ENCODE data around the gene ASTN2. TPM values are rescaled to one million over a fixed set of nuclear protein-coding genes. Genes with fewer than 3 reads are reported as not detected.

Gene ASTN2
- total and polyA plus RNA-seq, 2 donors (not counting 3 experiments of a cell fraction or from before 2014, with no cell fraction given): 1.0 to 1.9 TPM

DNA sequence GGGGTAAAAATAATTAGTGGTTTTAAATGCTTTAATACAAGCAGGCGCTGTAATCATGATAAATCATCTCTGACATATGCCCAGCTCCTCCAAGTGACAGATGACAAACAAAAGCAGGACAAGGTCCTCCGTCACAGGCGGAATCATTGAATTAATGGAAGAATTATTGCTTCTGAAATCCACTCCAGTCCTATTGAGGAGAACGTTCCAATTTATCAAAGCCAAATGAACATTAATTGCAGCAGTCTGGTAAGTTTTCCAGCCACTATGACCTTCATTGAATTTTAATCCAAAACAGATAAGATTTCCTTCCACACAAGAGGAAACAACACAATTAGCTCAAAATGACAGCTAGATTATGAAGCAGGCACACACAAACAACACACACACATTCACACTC lies 136.8 kb downstream of the ASTN2 start:
- no peak overlapping the region for H2AFZ ChIP-seq (ENCODE audit: low read depth, low read length)
- no peaks in the 10 kb centered on the region for H3K9me1 ChIP-seq (replicated peaks; ENCODE audit: control insufficient read depth, extremely low read depth, insufficient read depth, low read length)
- no peak for DNase-seq (ENCODE audit: low read depth, low spot score)
- ChIA-PET CTCF (no interaction called here), POLR2A (no interaction called here)
- intact Hi-C loops (cut with micrococcal nuclease): no loop called here
- no peak overlapping the region for H3K27ac ChIP-seq (ENCODE audit: insufficient read depth, low read depth, low read length)
- no peak overlapping the region for H3K4me2 ChIP-seq (ENCODE audit: insufficient read depth, low read length)
- no peak overlapping the region for H3K9ac ChIP-seq (replicated peaks; ENCODE audit: extremely low read depth, insufficient read depth, low read length)
- no peaks in the 10 kb centered on the region for H3K27me3 ChIP-seq (ENCODE audit: control insufficient read depth in 2 of 2, insufficient read depth in 2 of 2, low read length in 2 of 2)
- no peaks in the 10 kb centered on the region for H3K79me2 ChIP-seq (ENCODE audit: control insufficient read depth, insufficient read depth, low read length)
- H3K9me3 ChIP-seq (replicated peaks; ENCODE audit: control insufficient read depth, insufficient read depth, low read length): peaks cover 9% of the 10 kb centered on the region
- no peaks in the 10 kb centered on the region for H4K20me1 ChIP-seq (replicated peaks; ENCODE audit: control insufficient read depth, extremely low read depth, insufficient read depth, low read length)
- no peak overlapping the region for H3K4me3 ChIP-seq (replicated peaks in 1 of 3; ENCODE audit: insufficient read depth in 1 of 3, low read depth in 1 of 3, low read length in 3 of 3)
- H3K4me1 ChIP-seq (ENCODE audit: control insufficient read depth, extremely low read depth, insufficient read depth, low read length): no peaks in the 10 kb centered on the region
- dilution Hi-C loops (cut with MboI; ENCODE audit: extremely low pct_ligation_motif_present, low sequenced_read_pairs): no loop called here
- FAIRE-seq: no peak
- no TSS peak for BruUV-seq (replicated peaks)
- TF ChIP-seq JUN (IDR thresholded peaks at IDR 0.05; ENCODE audit: borderline replicate concordance, insufficient read depth, insufficient read length, low read depth): no peak
- no peaks in the 10 kb centered on the region for H3K36me3 ChIP-seq (ENCODE audit: control insufficient read depth in 2 of 2, extremely low read depth in 1 of 2, insufficient read depth in 2 of 2, low read length in 2 of 2)

DNA sequence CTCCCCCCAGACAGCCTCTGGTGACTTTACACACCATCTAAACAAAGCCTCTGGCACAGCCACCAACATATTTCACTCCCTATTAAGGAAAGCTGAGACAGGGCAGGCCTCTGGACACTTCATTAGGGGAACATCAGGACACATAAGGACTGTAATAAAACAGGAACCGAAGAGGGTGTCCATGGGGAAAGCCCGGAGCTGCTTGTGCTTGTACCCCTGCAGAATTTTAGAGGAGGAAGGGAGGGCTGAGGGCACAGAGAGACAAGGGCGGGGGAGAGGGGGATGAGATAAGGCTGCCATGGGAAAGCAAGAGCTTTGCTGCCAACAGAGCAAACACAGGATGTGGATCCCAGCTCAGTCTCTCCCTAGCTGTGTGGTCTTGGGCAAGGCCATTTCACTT lies 138.4 kb downstream of the ASTN2 start:
- ChIA-PET POLR2A (no interaction called here), CTCF (no interaction called here)
- Histone ChIP-seq H3K4me2 (ENCODE audit: insufficient read depth, low read length) (no peak overlapping the region), H2AFZ (ENCODE audit: low read depth, low read length) (no peak overlapping the region), H4K20me1 (replicated peaks; ENCODE audit: control insufficient read depth, extremely low read depth, insufficient read depth, low read length) (no peaks in the 10 kb centered on the region), H3K9ac (replicated peaks; ENCODE audit: extremely low read depth, insufficient read depth, low read length) (no peak overlapping the region), H3K36me3 (ENCODE audit: control insufficient read depth in 2 of 2, extremely low read depth in 1 of 2, insufficient read depth in 2 of 2, low read length in 2 of 2) (no peaks in the 10 kb centered on the region), H3K27me3 (ENCODE audit: control insufficient read depth in 2 of 2, insufficient read depth in 2 of 2, low read length in 2 of 2) (no peaks in the 10 kb centered on the region), H3K9me3 (replicated peaks; ENCODE audit: control insufficient read depth, insufficient read depth, low read length) (peaks cover 9% of the 10 kb centered on the region), H3K79me2 (ENCODE audit: control insufficient read depth, insufficient read depth, low read length) (no peaks in the 10 kb centered on the region), H3K4me3 (replicated peaks in 1 of 3; ENCODE audit: insufficient read depth in 1 of 3, low read depth in 1 of 3, low read length in 3 of 3) (no peak overlapping the region), H3K27ac (ENCODE audit: insufficient read depth, low read depth, low read length) (no peak overlapping the region), H3K9me1 (replicated peaks; ENCODE audit: control insufficient read depth, extremely low read depth, insufficient read depth, low read length) (no peaks in the 10 kb centered on the region), H3K4me1 (ENCODE audit: control insufficient read depth, extremely low read depth, insufficient read depth, low read length) (no peaks in the 10 kb centered on the region)
- FAIRE-seq: no peak
- DNase-seq (ENCODE audit: low read depth, low spot score): no peak
- TF ChIP-seq EZH2 (IDR thresholded peaks at IDR 0.05; ENCODE audit: borderline replicate concordance, low read depth, low read length, severe bottlenecking): no peak
- no peak for TF ChIP-seq POLR2AphosphoS5 (IDR thresholded peaks at IDR 0.05; ENCODE audit: insufficient read depth, low read depth, low read length)
- TF ChIP-seq, protein P1, sequence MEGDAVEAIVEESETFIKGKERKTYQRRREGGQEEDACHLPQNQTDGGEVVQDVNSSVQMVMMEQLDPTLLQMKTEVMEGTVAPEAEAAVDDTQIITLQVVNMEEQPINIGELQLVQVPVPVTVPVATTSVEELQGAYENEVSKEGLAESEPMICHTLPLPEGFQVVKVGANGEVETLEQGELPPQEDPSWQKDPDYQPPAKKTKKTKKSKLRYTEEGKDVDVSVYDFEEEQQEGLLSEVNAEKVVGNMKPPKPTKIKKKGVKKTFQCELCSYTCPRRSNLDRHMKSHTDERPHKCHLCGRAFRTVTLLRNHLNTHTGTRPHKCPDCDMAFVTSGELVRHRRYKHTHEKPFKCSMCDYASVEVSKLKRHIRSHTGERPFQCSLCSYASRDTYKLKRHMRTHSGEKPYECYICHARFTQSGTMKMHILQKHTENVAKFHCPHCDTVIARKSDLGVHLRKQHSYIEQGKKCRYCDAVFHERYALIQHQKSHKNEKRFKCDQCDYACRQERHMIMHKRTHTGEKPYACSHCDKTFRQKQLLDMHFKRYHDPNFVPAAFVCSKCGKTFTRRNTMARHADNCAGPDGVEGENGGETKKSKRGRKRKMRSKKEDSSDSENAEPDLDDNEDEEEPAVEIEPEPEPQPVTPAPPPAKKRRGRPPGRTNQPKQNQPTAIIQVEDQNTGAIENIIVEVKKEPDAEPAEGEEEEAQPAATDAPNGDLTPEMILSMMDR (IDR thresholded peaks at IDR 0.05; ENCODE audit: extremely low read depth in 1 of 2, insufficient read depth in 1 of 2, low read depth in 1 of 2, low read length in 2 of 2): no peak
- no peak for TF ChIP-seq GATA2 (IDR thresholded peaks at IDR 0.05; ENCODE audit: insufficient read depth, insufficient read length, low read depth, low read length)
- TF ChIP-seq POLR2A (IDR thresholded peaks at IDR 0.05; ENCODE audit: low read depth, low read length): no peak
- TF ChIP-seq MYC (IDR thresholded peaks at IDR 0.05; ENCODE audit: low read depth, low read length): no peak
- TF ChIP-seq FOS (IDR thresholded peaks at IDR 0.05; ENCODE audit: borderline replicate concordance, insufficient read depth, low read length): no peak
- TF ChIP-seq, protein P2, sequence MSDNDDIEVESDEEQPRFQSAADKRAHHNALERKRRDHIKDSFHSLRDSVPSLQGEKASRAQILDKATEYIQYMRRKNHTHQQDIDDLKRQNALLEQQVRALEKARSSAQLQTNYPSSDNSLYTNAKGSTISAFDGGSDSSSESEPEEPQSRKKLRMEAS (IDR thresholded peaks at IDR 0.05; ENCODE audit: insufficient read depth, insufficient read length): no peak
- TF ChIP-seq JUN (IDR thresholded peaks at IDR 0.05; ENCODE audit: borderline replicate concordance, insufficient read depth, insufficient read length, low read depth): no peak
- BruUV-seq (replicated peaks): no TSS peak
- intact Hi-C loops (cut with micrococcal nuclease): no loop called here
- dilution Hi-C loops (cut with MboI; ENCODE audit: extremely low pct_ligation_motif_present, low sequenced_read_pairs): no loop called here

Data from endothelial cell of umbilical vein (primary cell).